OCI-LY1 (cell line): ENCODE measurements around the gene PSME1.

Source experiments
- EZH2 ChIP-seq: fragments of 200-600 bp; sonication (generic), shearing (Covaris generic); IDR thresholded peaks from 2 replicates; pipeline ENCODE4 v1.8.0; 2017; ENCODE audit warnings: borderline replicate concordance, mixed run types, mild to moderate bottlenecking, antibody characterized with exemption, low read length, moderate library complexity, mixed read lengths
- TF ChIP-seq, protein P1 (sequence below): fragments of 200-600 bp; sonication (generic), shearing (Covaris generic); IDR thresholded peaks from 2 replicates; pipeline ENCODE4 v1.5.1; 2017; ENCODE audit warnings: mild to moderate bottlenecking, antibody characterized with exemption, low read length, moderate library complexity, mixed read lengths

- TF ChIP-seq, protein P1, sequence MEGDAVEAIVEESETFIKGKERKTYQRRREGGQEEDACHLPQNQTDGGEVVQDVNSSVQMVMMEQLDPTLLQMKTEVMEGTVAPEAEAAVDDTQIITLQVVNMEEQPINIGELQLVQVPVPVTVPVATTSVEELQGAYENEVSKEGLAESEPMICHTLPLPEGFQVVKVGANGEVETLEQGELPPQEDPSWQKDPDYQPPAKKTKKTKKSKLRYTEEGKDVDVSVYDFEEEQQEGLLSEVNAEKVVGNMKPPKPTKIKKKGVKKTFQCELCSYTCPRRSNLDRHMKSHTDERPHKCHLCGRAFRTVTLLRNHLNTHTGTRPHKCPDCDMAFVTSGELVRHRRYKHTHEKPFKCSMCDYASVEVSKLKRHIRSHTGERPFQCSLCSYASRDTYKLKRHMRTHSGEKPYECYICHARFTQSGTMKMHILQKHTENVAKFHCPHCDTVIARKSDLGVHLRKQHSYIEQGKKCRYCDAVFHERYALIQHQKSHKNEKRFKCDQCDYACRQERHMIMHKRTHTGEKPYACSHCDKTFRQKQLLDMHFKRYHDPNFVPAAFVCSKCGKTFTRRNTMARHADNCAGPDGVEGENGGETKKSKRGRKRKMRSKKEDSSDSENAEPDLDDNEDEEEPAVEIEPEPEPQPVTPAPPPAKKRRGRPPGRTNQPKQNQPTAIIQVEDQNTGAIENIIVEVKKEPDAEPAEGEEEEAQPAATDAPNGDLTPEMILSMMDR: no peak
- TF ChIP-seq EZH2: no peak
These were observed 36.8 kb upstream of the PSME1 start for GRCh38 chr14:24098927-24099813.
